Kidney (tissue), 14 donors: Measurements from ENCODE around the gene KCNK5. TPM values are rescaled to one million over a fixed set of nuclear protein-coding genes. Genes with fewer than 3 reads are reported as not detected.
A peak's percentile ranks its signal among the peaks of the same experiment; 100 is the strongest.

Experiments
- DNase-seq, 5 donors: peaks; one replicate each; pipeline ENCODE4 v3.0.0-alpha.2; 2013 to 2020
- FAIRE-seq: peaks from 2 replicates; lab custom pipeline; 2012; peaks lifted over from hg19 to GRCh38; lab: Jason Lieb, UNC
- H3K27ac ChIP-seq, 2 donors: one replicate each; pipeline ENCODE4 v1.7.0; 2013; ENCODE audit warnings: low read depth in 2 of 2, low read length in 2 of 2, inconsistent platforms in 1 of 2
- H3K27me3 ChIP-seq: one replicate; pipeline ENCODE4 v1.7.1; 2013; ENCODE audit warnings: low read length, inconsistent platforms; ENCODE audit not compliant: control insufficient read depth, insufficient read depth
- H3K36me3 ChIP-seq, 3 donors: one replicate each; pipeline versions ENCODE4 v1.7.0 to v1.7.1; 2013; ENCODE audit warnings: low read length in 3 of 3, control low read depth in 1 of 3, inconsistent platforms in 1 of 3; ENCODE audit not compliant: insufficient read depth in 3 of 3, control insufficient read depth in 2 of 3
- H3K4me1 ChIP-seq, 3 donors: one replicate each; pipeline versions ENCODE4 v1.7.0 to v1.7.1; 2013; ENCODE audit warnings: low read length in 3 of 3, inconsistent platforms in 1 of 3, low read depth in 1 of 3; ENCODE audit not compliant: control insufficient read depth in 2 of 3, insufficient read depth in 2 of 3
- H3K4me3 ChIP-seq, 3 donors: one replicate each; pipeline versions ENCODE4 v1.7.0 to v1.8.1; 2013; ENCODE audit warnings: low read length in 3 of 3, control low read depth in 1 of 3, inconsistent platforms in 1 of 3
- H3K9ac ChIP-seq, 3 donors: one replicate each; pipeline versions ENCODE4 v1.7.0 to v1.7.1; 2013; ENCODE audit warnings: low read length in 3 of 3, control low read depth in 1 of 3, inconsistent platforms in 1 of 3
- H3K9me3 ChIP-seq, 3 donors: one replicate each; pipeline versions ENCODE4 v1.7.0 to v1.7.1; 2013; ENCODE audit warnings: low read length in 3 of 3, control low read depth in 1 of 3, inconsistent platforms in 1 of 3; ENCODE audit not compliant: control insufficient read depth in 2 of 3, insufficient read depth in 1 of 3
- intact Hi-C: fragments of 100-400 bp; cut with DNase I; formaldehyde crosslinking; loops from one replicate; pipeline ENCODE4 v1.11.1; 2022
- polyA plus RNA-seq: library from polyadenylated mRNA; stranded (reverse); fragments of 350-450 nt; fragmentation: Illumina TruSeq; extraction: RNeasy Lipid Tissue Mini Kit (QIAGEN cat#74804); gene quantifications from one replicate; pipeline ENCODE4 v1.2.3, GENCODE V29; 2014; ENCODE audit warnings: low read depth, low replicate concordance; ENCODE audit not compliant: insufficient read depth
- total RNA-seq: library from RNA; stranded (reverse); fragmentation: NEBNext Ultra II Directional; extraction: Animal tissue kit (Norgen Biotek cat#: 25700); gene quantifications from one replicate; pipeline ENCODE4 v1.2.1, GENCODE V29; 2021
- TF ChIP-seq, protein P1 (sequence below): IDR thresholded peaks from 3 replicates; pipeline ENCODE4 v1.5.1; 2012; ENCODE audit warnings: mild to moderate bottlenecking, moderate library complexity, borderline replicate concordance; ENCODE audit not compliant: insufficient read depth; ENCODE audit errors: extremely low read depth
- donor health status: control.
- donor health status: control.
- donor health status: control.
- donor health status: control.
- donor health status: control.
- donor health status: DM: yes; HTN: yes; CAD: no.
- donor health status: Normal renal cell carcinoma (clear cell type).

The KCNK5 gene
- total and polyA plus RNA-seq, 2 donors from 2014 or later, result 48.4 to 77.0 TPM

DNA sequence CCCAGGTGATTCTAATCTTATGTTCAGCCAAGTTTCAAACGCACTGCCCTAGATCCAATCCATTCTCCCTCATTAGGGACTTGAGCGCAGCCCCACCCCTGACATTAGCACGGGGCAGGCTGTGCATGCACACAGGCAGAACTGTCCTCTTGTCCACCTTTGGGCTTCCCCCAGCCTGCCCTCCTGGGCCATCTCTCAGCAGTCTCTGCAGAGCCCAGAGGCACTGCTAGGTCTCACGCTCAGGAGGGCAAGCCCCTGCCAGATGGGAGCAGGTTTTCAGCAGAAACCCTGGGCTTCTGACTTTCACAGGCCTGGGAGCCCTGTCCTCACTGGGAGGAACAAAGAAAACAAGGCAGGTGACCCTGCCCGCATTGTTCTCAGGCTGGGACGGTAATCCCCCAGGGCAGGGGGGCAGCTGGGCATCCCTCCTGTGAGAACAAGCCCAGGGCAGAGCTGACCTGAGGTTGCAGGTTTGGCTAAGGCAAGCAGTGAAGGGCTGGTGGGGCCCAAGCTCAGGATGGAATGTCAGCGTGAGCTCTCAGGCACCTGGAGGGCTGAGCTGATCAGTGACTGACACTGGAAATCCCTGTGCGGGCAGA lies 24.5 kb downstream of the KCNK5 start:
- DNase-seq, result peak in 1 of 5 donors; percentile 23
- H3K27me3 ChIP-seq, result no peaks in the 10 kb centered on the region
- H3K9me3 ChIP-seq, result no peaks in the 10 kb centered on the region
- H3K4me1 ChIP-seq, result peaks cover 4 to 75% (median 58%) of the 10 kb centered on the region in 3 donors
- H3K36me3 ChIP-seq, result peaks cover 0 to 19% (median 5%) of the 10 kb centered on the region in 3 donors
- no peak overlapping the region for H3K9ac ChIP-seq
- intact Hi-C loops, result no loop called here
- H3K4me3 ChIP-seq, result no peak overlapping the region
- FAIRE-seq, result no peak
- TF ChIP-seq, protein P1, sequence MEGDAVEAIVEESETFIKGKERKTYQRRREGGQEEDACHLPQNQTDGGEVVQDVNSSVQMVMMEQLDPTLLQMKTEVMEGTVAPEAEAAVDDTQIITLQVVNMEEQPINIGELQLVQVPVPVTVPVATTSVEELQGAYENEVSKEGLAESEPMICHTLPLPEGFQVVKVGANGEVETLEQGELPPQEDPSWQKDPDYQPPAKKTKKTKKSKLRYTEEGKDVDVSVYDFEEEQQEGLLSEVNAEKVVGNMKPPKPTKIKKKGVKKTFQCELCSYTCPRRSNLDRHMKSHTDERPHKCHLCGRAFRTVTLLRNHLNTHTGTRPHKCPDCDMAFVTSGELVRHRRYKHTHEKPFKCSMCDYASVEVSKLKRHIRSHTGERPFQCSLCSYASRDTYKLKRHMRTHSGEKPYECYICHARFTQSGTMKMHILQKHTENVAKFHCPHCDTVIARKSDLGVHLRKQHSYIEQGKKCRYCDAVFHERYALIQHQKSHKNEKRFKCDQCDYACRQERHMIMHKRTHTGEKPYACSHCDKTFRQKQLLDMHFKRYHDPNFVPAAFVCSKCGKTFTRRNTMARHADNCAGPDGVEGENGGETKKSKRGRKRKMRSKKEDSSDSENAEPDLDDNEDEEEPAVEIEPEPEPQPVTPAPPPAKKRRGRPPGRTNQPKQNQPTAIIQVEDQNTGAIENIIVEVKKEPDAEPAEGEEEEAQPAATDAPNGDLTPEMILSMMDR, result no peak
- H3K27ac ChIP-seq, result peak overlapping the region; percentile 38 to 47

GRCh38 chr6:39204160-39204495 lies 25.1 kb downstream of the KCNK5 start:
- H3K36me3 ChIP-seq, result peaks cover 0 to 16% (median 5%) of the 10 kb centered on the region in 3 donors
- DNase-seq (no peak), FAIRE-seq (no peak)
- H3K4me1 ChIP-seq, result peaks cover 0 to 72% (median 55%) of the 10 kb centered on the region in 3 donors
- H3K27ac ChIP-seq, result peak overlapping the region; percentile 45 to 47
- no peaks in the 10 kb centered on the region for H3K9me3 ChIP-seq
- no peak overlapping the region for H3K9ac ChIP-seq
- no peaks in the 10 kb centered on the region for H3K27me3 ChIP-seq
- H3K4me3 ChIP-seq, result no peak overlapping the region
- TF ChIP-seq, protein P1, result no peak
- intact Hi-C loops, result no loop called here

DNA sequence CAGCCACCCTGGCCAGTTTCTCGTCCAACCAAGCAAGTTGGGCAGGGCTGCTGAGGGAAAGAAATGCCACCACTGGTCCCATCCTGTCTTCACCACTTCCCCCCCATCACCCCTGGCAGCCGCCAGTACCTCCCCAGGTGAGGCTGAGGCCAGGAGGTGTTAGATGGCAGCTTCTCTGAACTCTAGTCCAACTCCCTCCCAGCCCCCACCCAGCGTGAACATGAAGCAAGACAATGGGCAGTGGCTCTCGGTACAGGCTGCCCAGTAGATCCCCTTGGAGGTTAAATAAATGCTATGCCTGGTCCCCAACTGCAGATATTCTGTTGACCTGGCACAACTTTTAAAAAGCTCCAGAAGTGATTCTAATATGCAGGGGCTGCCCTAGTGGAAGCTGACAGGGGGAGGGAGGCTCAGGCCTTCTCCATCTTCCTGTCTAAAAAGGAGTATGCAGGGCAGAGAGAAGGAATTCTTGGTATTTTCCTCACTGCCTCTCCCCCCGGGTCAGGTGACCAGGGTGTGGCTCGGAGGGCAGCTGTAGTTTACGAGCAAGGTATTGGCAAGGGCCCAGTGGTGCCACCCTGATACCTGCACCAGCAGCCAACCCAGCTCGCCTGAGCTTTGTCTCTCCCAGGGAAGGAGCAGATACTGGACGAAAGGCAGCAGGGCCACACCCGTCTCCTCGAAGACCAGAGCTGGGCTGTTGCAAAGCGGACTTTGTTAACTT lies 25.7 kb downstream of the KCNK5 start:
- TF ChIP-seq, protein P1, result no peak
- FAIRE-seq, result no peak
- Histone ChIP-seq H3K36me3 (peaks cover 0 to 16% (median 5%) of the 10 kb centered on the region in 3 donors), H3K4me1 (peaks cover 0 to 68% (median 52%) of the 10 kb centered on the region in 3 donors), H3K27me3 (no peaks in the 10 kb centered on the region), H3K9me3 (no peaks in the 10 kb centered on the region), H3K27ac (peak overlapping the region; percentile 47 to 60), H3K4me3 (no peak overlapping the region), H3K9ac (no peak overlapping the region)
- DNase-seq, result peak in 3 of 5 donors; percentile 51 to 95 (median 72)
- intact Hi-C loops, result no loop called here
